ENCODE measurements around the gene DNASE1L2. TPM values are rescaled to one million over a fixed set of nuclear protein-coding genes. Genes with fewer than 3 reads are reported as not detected.
"Not testable (repeated sequence)": the region's sequence is repeated elsewhere in the genome, so short reads cannot be mapped to it uniquely, and the experiment has no call there.

DNASE1L2 gene
- total RNA-seq, 1 experiment from 2014 or later = 2.0 TPM

- no peaks in the 10 kb centered on the region for H3K9me3 ChIP-seq
- no peak for DNase-seq
- H3K36me3 ChIP-seq = peaks cover 86% of the 10 kb centered on the region
- no peak overlapping the region for H3K4me3 ChIP-seq
- no peaks in the 10 kb centered on the region for H3K27me3 ChIP-seq
These were observed 5.0 kb upstream of the DNASE1L2 start for GRCh38 chr16:2231016-2231931.

GRCh38 chr16:2232094-2232990 is 3.9 kb upstream of the DNASE1L2 start:
- Histone ChIP-seq H3K4me3 (no peak overlapping the region), H3K36me3 (peaks cover 85% of the 10 kb centered on the region), H3K9me3 (no peaks in the 10 kb centered on the region), H3K27me3 (no peaks in the 10 kb centered on the region)
- DNase-seq = no peak

GRCh38 chr16:2233046-2233775 is 3.0 kb upstream of the DNASE1L2 start:
- no peaks in the 10 kb centered on the region for H3K9me3 ChIP-seq
- H3K27me3 ChIP-seq = no peaks in the 10 kb centered on the region
- no peak overlapping the region for H3K4me3 ChIP-seq
- DNase-seq = no peak
- peaks cover 83% of the 10 kb centered on the region for H3K36me3 ChIP-seq

- Histone ChIP-seq H3K9me3 (no peaks in the 10 kb centered on the region), H3K27me3 (no peaks in the 10 kb centered on the region), H3K36me3 (peaks cover 76% of the 10 kb centered on the region), H3K4me3 (no peak overlapping the region)
- DNase-seq = no peak
These were observed 2.1 kb upstream of the DNASE1L2 start for GRCh38 chr16:2233872-2234812.

- peaks cover 73% of the 10 kb centered on the region for H3K36me3 ChIP-seq
- H3K27me3 ChIP-seq = no peaks in the 10 kb centered on the region
- no peaks in the 10 kb centered on the region for H3K9me3 ChIP-seq
- no peak overlapping the region for H3K4me3 ChIP-seq
- DNase-seq = no peak
These were observed 1.5 kb upstream of the DNASE1L2 start for GRCh38 chr16:2234813-2235170.

GRCh38 chr16:2235234-2235651 is 1.0 kb upstream of the DNASE1L2 start:
- no peak overlapping the region for H3K4me3 ChIP-seq
- H3K36me3 ChIP-seq = peaks cover 74% of the 10 kb centered on the region
- H3K9me3 ChIP-seq = no peaks in the 10 kb centered on the region
- no peaks in the 10 kb centered on the region for H3K27me3 ChIP-seq
- DNase-seq = no peak

- Histone ChIP-seq H3K36me3 (peaks cover 74% of the 10 kb centered on the region), H3K9me3 (no peaks in the 10 kb centered on the region), H3K27me3 (no peaks in the 10 kb centered on the region), H3K4me3 (no peak overlapping the region)
- no peak for DNase-seq
These were observed 428 bp upstream of the DNASE1L2 start for GRCh38 chr16:2235695-2236336.

- Histone ChIP-seq H3K27me3 (no peaks in the 10 kb centered on the region), H3K4me3 (no peak overlapping the region), H3K9me3 (no peaks in the 10 kb centered on the region), H3K36me3 (peaks cover 65% of the 10 kb centered on the region)
- DNase-seq = no peak
These were observed 848 bp downstream of the DNASE1L2 start for GRCh38 chr16:2237102-2237482.

- no peak overlapping the region for H3K4me3 ChIP-seq
- peaks cover 65% of the 10 kb centered on the region for H3K36me3 ChIP-seq
- H3K27me3 ChIP-seq = no peaks in the 10 kb centered on the region
- no peak for DNase-seq
- no peaks in the 10 kb centered on the region for H3K9me3 ChIP-seq
These were observed 1.4 kb downstream of the DNASE1L2 start for GRCh38 chr16:2237493-2238149.

GRCh38 chr16:2238150-2238837 is 2.0 kb downstream of the DNASE1L2 start:
- peaks cover 65% of the 10 kb centered on the region for H3K36me3 ChIP-seq
- no peaks in the 10 kb centered on the region for H3K9me3 ChIP-seq
- H3K27me3 ChIP-seq = no peaks in the 10 kb centered on the region
- no peak for DNase-seq
- H3K4me3 ChIP-seq = no peak overlapping the region

- Histone ChIP-seq H3K9me3 (no peaks in the 10 kb centered on the region), H3K4me3 (no peak overlapping the region), H3K27me3 (no peaks in the 10 kb centered on the region), H3K36me3 (peaks cover 65% of the 10 kb centered on the region)
- no peak for DNase-seq
These were observed 2.8 kb downstream of the DNASE1L2 start for GRCh38 chr16:2238838-2239675.

- H3K27me3 ChIP-seq, H3K4me3 ChIP-seq, DNase-seq, H3K9me3 ChIP-seq: not testable (repeated sequence)
- H3K36me3 ChIP-seq = peaks cover 67% of the 10 kb centered on the region
These were observed 4.1 kb downstream of the DNASE1L2 start for GRCh38 chr16:2240331-2240730.

- Histone ChIP-seq H3K9me3 (no peaks in the 10 kb centered on the region), H3K27me3 (no peaks in the 10 kb centered on the region), H3K36me3 (peaks cover 71% of the 10 kb centered on the region), H3K4me3 (no peak overlapping the region)
- DNase-seq = no peak
These were observed 6.4 kb downstream of the DNASE1L2 start for GRCh38 chr16:2242598-2242997.

- H3K4me3 ChIP-seq = no peak overlapping the region
- H3K27me3 ChIP-seq = no peaks in the 10 kb centered on the region
- no peaks in the 10 kb centered on the region for H3K9me3 ChIP-seq
- peaks cover 73% of the 10 kb centered on the region for H3K36me3 ChIP-seq
- DNase-seq = no peak
These were observed 6.8 kb downstream of the DNASE1L2 start for GRCh38 chr16:2243031-2243528.

Data from MG63 (cell line).